Panc1 (cell line): ENCODE data around the gene ZCCHC4. TPM values are rescaled to one million over a fixed set of nuclear protein-coding genes. Genes with fewer than 3 reads are reported as not detected.
A peak's percentile ranks its signal among the peaks of the same experiment; 100 is the strongest.

Experiments used
- ATAC-seq: fragments of 200-7000 bp; cut with Tn5 transposase; 2 replicates; pipeline ENCODE4 v1.9.1; 2020; ENCODE audit warnings: mild to moderate bottlenecking, moderate library complexity
- BruUV-seq: library from RNA; stranded (reverse); fragments of 400-500 nt; replicated peaks from 2 replicates; lab custom pipeline; 2021; lab: Mats Ljungman, UMichigan
- CTCF ChIA-PET: fragments of 300-600 bp; sonication (Branson Sonifier 250); formaldehyde crosslinking; loops from one replicate; lab custom pipeline; 2022; ENCODE audit warnings: antibody characterized with exemption; lab: Charles Lee
- POLR2A ChIA-PET: fragments of 300-600 bp; sonication (Branson Sonifier 250); formaldehyde crosslinking; loops from one replicate; lab custom pipeline; 2022; ENCODE audit warnings: antibody characterized with exemption; lab: Charles Lee
- DNase-seq: peaks from one replicate; pipeline ENCODE4 v3.0.0-alpha.2; 2010; ENCODE audit warnings: low read depth, low spot score
- H3K27ac ChIP-seq: 2 replicates; pipeline ENCODE4 v1.5.1; 2011; ENCODE audit warnings: mild to moderate bottlenecking, low read length, inconsistent platforms
- H3K27me3 ChIP-seq: fragments of 200-500 bp; sonication (Bioruptor generic); 2 replicates; pipeline ENCODE4 v1.6.0; 2014; ENCODE audit warnings: low read length, inconsistent platforms; ENCODE audit not compliant: control insufficient read depth, insufficient read depth
- H3K36me3 ChIP-seq: fragments of 200-500 bp; sonication (Bioruptor generic); 2 replicates; pipeline ENCODE4 v1.5.1; 2014; ENCODE audit warnings: inconsistent platforms, mild to moderate bottlenecking, low read length, moderate library complexity; ENCODE audit not compliant: control insufficient read depth, insufficient read depth
- H3K4me1 ChIP-seq: 2 replicates; pipeline ENCODE4 v1.5.1; 2011; ENCODE audit warnings: inconsistent platforms, mild to moderate bottlenecking, low read length, moderate library complexity; ENCODE audit not compliant: control insufficient read depth, insufficient read depth
- H3K4me3 ChIP-seq, 2 experiments: 2 replicates each; pipeline ENCODE4 v1.5.1; 2011 to 2012; ENCODE audit warnings: low read depth in 2 of 2, low read length in 2 of 2, mild to moderate bottlenecking in 2 of 2, inconsistent platforms in 1 of 2, moderate library complexity in 1 of 2
- H3K9me3 ChIP-seq: fragments of 200-500 bp; sonication (Bioruptor generic); 2 replicates; pipeline ENCODE4 v1.5.1; 2014; ENCODE audit warnings: low read depth, mild to moderate bottlenecking, inconsistent platforms, low read length, moderate library complexity; ENCODE audit not compliant: control insufficient read depth, insufficient read depth
- CTCF ChIP-seq: fragments of 450-650 bp; IDR thresholded peaks from 2 replicates; pipeline ENCODE4 v1.5.1; 2017; ENCODE audit warnings: mild to moderate bottlenecking
- POLR2AphosphoS5 ChIP-seq: IDR thresholded peaks from 2 replicates; pipeline ENCODE4 v1.6.1; 2012; ENCODE audit warnings: mild to moderate bottlenecking, low read depth, low read length, moderate library complexity
- REST ChIP-seq, 2 experiments: IDR thresholded peaks; 2 replicates each; pipeline ENCODE4 v1.6.1; 2011 to 2012; ENCODE audit warnings: low read depth in 2 of 2, control low read depth in 1 of 2, low read length in 1 of 2, mild to moderate bottlenecking in 1 of 2, moderate library complexity in 1 of 2; ENCODE audit not compliant: insufficient read depth in 1 of 2
- SIN3A ChIP-seq: IDR thresholded peaks from 2 replicates; pipeline ENCODE4 v1.6.1; 2012; ENCODE audit warnings: low read depth, mild to moderate bottlenecking, low read length, moderate library complexity, borderline replicate concordance; ENCODE audit not compliant: insufficient read depth
- TCF7L2 ChIP-seq: IDR thresholded peaks from 2 replicates; pipeline ENCODE4 v1.6.1; 2011; ENCODE audit warnings: mild to moderate bottlenecking, low read depth, low read length, inconsistent platforms
- in situ Hi-C: cut with HindIII; loops from 2 replicates; pipeline ENCODE4 v1.10.0; 2016; ENCODE audit warnings: low sequenced_read_pairs, low pct_unique_long_range_greater_than_20kb
- intact Hi-C: fragments of 100-400 bp; cut with micrococcal nuclease; formaldehyde crosslinking; loops from one replicate; pipeline ENCODE4 v1.10.0; 2022; ENCODE audit not compliant: unreplicated experiment
- total RNA-seq: library from RNA; stranded (reverse); gene quantifications from one replicate; pipeline ENCODE4 v1.2.1, GENCODE V29; 2021; ENCODE audit not compliant: unreplicated experiment

Gene ZCCHC4
- total RNA-seq, 1 experiment from 2014 or later, result 6.0 TPM

DNA sequence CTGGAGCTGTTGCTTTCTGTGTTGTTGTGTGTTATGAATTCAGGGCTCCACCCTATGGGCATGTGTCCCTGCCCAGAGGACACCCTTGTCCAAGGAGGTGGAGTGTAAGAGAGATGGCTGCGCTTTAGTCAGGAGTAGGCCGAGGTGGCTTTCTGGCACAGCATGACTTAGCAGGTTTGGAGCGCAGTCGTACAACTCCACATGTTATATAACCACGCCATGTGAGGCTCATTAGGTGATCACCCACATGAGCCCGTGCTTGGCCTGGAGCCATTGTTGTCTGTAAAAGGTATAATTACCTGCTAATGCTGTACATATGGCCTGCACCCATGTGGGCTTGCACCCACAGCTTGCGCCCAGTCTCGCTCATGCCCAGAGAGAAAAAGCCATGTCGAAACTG is 48.7 kb downstream of the ZCCHC4 start:
- Histone ChIP-seq H3K4me1 (no peaks in the 10 kb centered on the region), H3K27me3 (no peaks in the 10 kb centered on the region), H3K36me3 (no peaks in the 10 kb centered on the region), H3K9me3 (no peaks in the 10 kb centered on the region), H3K27ac (no peak overlapping the region), H3K4me3 (no peak overlapping the region)
- POLR2A ChIA-PET, result no interaction called here
- ATAC-seq, result no peak
- no peak for DNase-seq
- CTCF ChIA-PET, result no interaction called here
- TF ChIP-seq CTCF, result no peak
- in situ Hi-C loops (no loop called here), intact Hi-C loops (loop anchor here (10.0 kb wide), 1 partner anchor 196 kb away; the partner anchor contains the start of gene SEPSECS)
- no TSS peak for BruUV-seq

- H3K4me3 ChIP-seq, result no peak overlapping the region
- no peaks in the 10 kb centered on the region for H3K4me1 ChIP-seq
- intact Hi-C loops, result loop anchor here (5.0 to 10.0 kb wide), 2 partner anchors 202 to 385 kb away; partner anchors contain the start of gene SEPSECS
- ChIA-PET POLR2A (no interaction called here), CTCF (interaction anchor here (0.7 to 1.1 kb wide), 5 partner anchors 10 to 387 kb away, joined by 3 to 7 read pairs (median 4); partner anchors contain the start of genes SEPSECS and ZCCHC4)
- ATAC-seq (no peak), DNase-seq (no peak)
- TF ChIP-seq REST (IDR thresholded peaks at IDR 0.05; ENCODE audit: insufficient read depth in 1 of 2, low read depth in 2 of 2, low read length in 1 of 2), result no peak
- TF ChIP-seq CTCF, result peak; percentile 58; the same call in 1 of the 2 replicates
- no TSS peak for BruUV-seq
- H3K27me3 ChIP-seq, result no peaks in the 10 kb centered on the region
- no peaks in the 10 kb centered on the region; the same call in 1 of the 2 replicates for H3K36me3 ChIP-seq
- no peaks in the 10 kb centered on the region for H3K9me3 ChIP-seq
- in situ Hi-C loops, result no loop called here
- no peak overlapping the region for H3K27ac ChIP-seq
Observed at GRCh38 chr4:25367004-25367621, 54.5 kb downstream of the ZCCHC4 start.

GRCh38 chr4:25367877-25368276 is 55.3 kb downstream of the ZCCHC4 start:
- ChIA-PET POLR2A (no interaction called here), CTCF (no interaction called here)
- TF ChIP-seq SIN3A (no peak), CTCF (no peak), TCF7L2 (no peak), POLR2AphosphoS5 (no peak), REST (IDR thresholded peaks at IDR 0.05; ENCODE audit: insufficient read depth in 1 of 2, low read depth in 2 of 2, low read length in 1 of 2) (no peak)
- Histone ChIP-seq H3K36me3 (no peaks in the 10 kb centered on the region; the same call in 1 of the 2 replicates), H3K4me1 (no peaks in the 10 kb centered on the region), H3K9me3 (no peaks in the 10 kb centered on the region), H3K27ac (no peak overlapping the region), H3K27me3 (no peaks in the 10 kb centered on the region), H3K4me3 (no peak overlapping the region)
- BruUV-seq, result no TSS peak
- no peak for ATAC-seq
- in situ Hi-C loops, result no loop called here
- intact Hi-C loops, result loop anchor here (5.0 to 10.0 kb wide), 2 partner anchors 203 to 386 kb away; partner anchors contain the start of gene SEPSECS
- DNase-seq, result no peak
